ENCODE data around the gene UBR4. TPM values are rescaled to one million over a fixed set of nuclear protein-coding genes. Genes with fewer than 3 reads are reported as not detected.
A peak's percentile ranks its signal among the peaks of the same experiment; 100 is the strongest.
"Not testable (repeated sequence)": the region's sequence is repeated elsewhere in the genome, so short reads cannot be mapped to it uniquely, and the experiment has no call there.

The UBR4 gene
- total RNA-seq, 3 donors from 2014 or later: 114 to 145 (median 140) TPM

DNA sequence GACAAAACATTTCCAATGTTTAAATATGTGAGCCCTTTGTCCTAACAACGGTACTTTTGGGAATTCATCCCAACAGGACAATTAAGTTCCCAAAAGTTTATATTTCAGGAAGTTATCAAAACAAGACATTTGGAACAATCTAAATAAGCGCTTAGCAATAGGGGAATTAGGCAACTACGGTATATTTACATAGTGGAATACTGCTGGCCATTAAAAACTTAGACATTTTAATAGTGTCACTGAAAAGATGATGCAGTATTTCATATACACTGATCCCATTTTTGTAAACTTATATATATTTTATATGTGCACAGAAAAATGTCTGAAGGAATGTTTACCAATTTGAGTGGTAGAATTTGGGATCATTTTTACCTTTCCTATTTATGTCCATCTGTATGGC lies 20.8 kb downstream of the UBR4 start:
- DNase-seq (ENCODE audit: low spot score in 2 of 2): no peak
- intact Hi-C loops (cut with DNase I; ENCODE audit: low total_unique reads): no loop called here
- peaks cover 11% of the 10 kb centered on the region for H3K36me3 ChIP-seq
- H3K27ac ChIP-seq: no peak overlapping the region
- H3K9me3 ChIP-seq: no peaks in the 10 kb centered on the region
- no peak overlapping the region for H3K4me3 ChIP-seq
- no peaks in the 10 kb centered on the region for H3K27me3 ChIP-seq
- TF ChIP-seq CTCF (IDR thresholded peaks at IDR 0.05): no peak
- no peak for TF ChIP-seq POLR2A (IDR thresholded peaks at IDR 0.05)
- no peak for TF ChIP-seq POLR2AphosphoS5 (IDR thresholded peaks at IDR 0.05)
- no peaks in the 10 kb centered on the region for H3K4me1 ChIP-seq

- H3K4me3 ChIP-seq: no peak overlapping the region
- no peaks in the 10 kb centered on the region for H3K27me3 ChIP-seq
- H3K9me3 ChIP-seq: no peaks in the 10 kb centered on the region
- no peak for DNase-seq (ENCODE audit: low spot score in 2 of 2)
- TF ChIP-seq CTCF (IDR thresholded peaks at IDR 0.05) (no peak), POLR2AphosphoS5 (IDR thresholded peaks at IDR 0.05) (no peak), POLR2A (IDR thresholded peaks at IDR 0.05) (no peak)
- intact Hi-C loops (cut with DNase I; ENCODE audit: low total_unique reads): no loop called here
- no peaks in the 10 kb centered on the region for H3K4me1 ChIP-seq
- H3K36me3 ChIP-seq: peaks cover 11% of the 10 kb centered on the region
- H3K27ac ChIP-seq: no peak overlapping the region
These were observed 22.2 kb downstream of the UBR4 start for GRCh38 chr1:19187852-19188251.

GRCh38 chr1:19186001-19186400 lies 24.1 kb downstream of the UBR4 start:
- TF ChIP-seq POLR2A (IDR thresholded peaks at IDR 0.05) (no peak), POLR2AphosphoS5 (IDR thresholded peaks at IDR 0.05) (no peak), CTCF (IDR thresholded peaks at IDR 0.05) (no peak)
- Histone ChIP-seq H3K27ac (no peak overlapping the region), H3K27me3 (no peaks in the 10 kb centered on the region), H3K36me3 (peaks cover 15% of the 10 kb centered on the region), H3K4me3 (no peak overlapping the region), H3K9me3 (no peaks in the 10 kb centered on the region), H3K4me1 (no peaks in the 10 kb centered on the region)
- DNase-seq (ENCODE audit: low spot score in 2 of 2): no peak
- intact Hi-C loops (cut with DNase I; ENCODE audit: low total_unique reads): no loop called here

- Histone ChIP-seq H3K36me3 (peaks cover 17% of the 10 kb centered on the region), H3K9me3 (no peaks in the 10 kb centered on the region), H3K4me1 (no peaks in the 10 kb centered on the region), H3K4me3 (no peak overlapping the region), H3K27me3 (no peaks in the 10 kb centered on the region), H3K27ac (no peak overlapping the region)
- DNase-seq (ENCODE audit: low spot score in 2 of 2): no peak
- no peak for TF ChIP-seq POLR2A (IDR thresholded peaks at IDR 0.05)
- TF ChIP-seq POLR2AphosphoS5 (IDR thresholded peaks at IDR 0.05): no peak
- TF ChIP-seq CTCF (IDR thresholded peaks at IDR 0.05): no peak
- intact Hi-C loops (cut with DNase I; ENCODE audit: low total_unique reads): no loop called here
These were observed 27.8 kb downstream of the UBR4 start for GRCh38 chr1:19182223-19182622.

DNA sequence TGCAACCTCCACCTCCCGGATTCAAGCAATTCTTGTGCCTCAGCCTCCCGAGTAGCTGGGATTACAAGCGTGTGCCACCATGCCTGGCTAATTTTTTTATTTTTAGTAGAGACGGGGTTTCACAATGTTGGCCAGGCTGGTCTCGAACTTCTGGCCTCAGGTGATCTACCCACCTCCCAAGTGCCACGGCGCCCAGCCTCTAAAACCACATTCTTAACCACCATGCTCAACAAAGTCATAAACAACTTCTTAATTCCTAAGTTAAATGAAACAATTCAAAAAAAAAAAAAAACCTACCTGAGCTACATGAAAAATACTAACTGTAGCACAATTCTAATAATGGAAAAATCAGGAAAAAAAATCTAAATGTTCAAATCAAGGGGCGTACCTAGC lies 29.8 kb downstream of the UBR4 start:
- H3K9me3 ChIP-seq; H3K4me3 ChIP-seq; intact Hi-C loops (cut with DNase I; ENCODE audit: low total_unique reads); DNase-seq (ENCODE audit: low spot score in 2 of 2); H3K4me1 ChIP-seq; H3K27me3 ChIP-seq; H3K27ac ChIP-seq: not testable (repeated sequence)
- peaks cover 12% of the 10 kb centered on the region for H3K36me3 ChIP-seq

DNA sequence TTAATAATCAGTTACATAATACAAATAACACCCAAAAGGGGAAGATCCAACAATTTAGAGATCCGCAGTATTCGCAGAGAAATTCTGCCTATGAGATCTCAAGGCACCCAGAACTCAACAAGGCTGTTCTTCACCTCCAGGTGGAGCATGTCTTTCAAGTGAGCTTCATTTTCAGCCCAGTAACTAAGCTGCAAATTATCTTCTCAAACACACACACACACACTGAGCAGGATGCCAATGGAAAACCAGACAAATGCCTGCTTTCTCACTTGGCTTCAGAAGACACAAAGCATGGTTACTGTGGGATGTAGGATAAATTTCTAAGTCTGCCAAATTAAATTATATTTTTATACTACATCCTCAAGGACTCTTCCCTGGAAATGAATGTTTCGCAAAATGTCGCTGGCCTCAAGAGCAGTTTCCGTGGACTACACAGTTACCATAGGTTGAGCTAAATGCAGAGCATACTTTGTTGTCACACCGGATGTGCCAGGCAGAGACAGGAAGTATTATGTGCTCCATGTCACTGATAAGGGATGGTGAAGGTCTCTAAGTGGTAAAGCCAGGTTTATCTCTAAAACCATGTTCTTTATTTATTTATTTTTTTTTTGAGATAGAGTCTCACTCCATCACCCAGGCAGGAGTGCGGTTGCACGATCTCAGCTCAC lies 30.3 kb downstream of the UBR4 start:
- DNase-seq (ENCODE audit: low spot score in 2 of 2): no peak
- H3K27ac ChIP-seq: no peak overlapping the region
- H3K4me1 ChIP-seq: no peaks in the 10 kb centered on the region
- no peaks in the 10 kb centered on the region for H3K27me3 ChIP-seq
- no peak overlapping the region for H3K4me3 ChIP-seq
- no peaks in the 10 kb centered on the region for H3K9me3 ChIP-seq
- TF ChIP-seq CTCF (IDR thresholded peaks at IDR 0.05) (peak in 2 of 3 donors; percentile 15 to 35), POLR2AphosphoS5 (IDR thresholded peaks at IDR 0.05) (no peak)
- H3K36me3 ChIP-seq: peaks cover 12% of the 10 kb centered on the region
- intact Hi-C loops (cut with DNase I; ENCODE audit: low total_unique reads): no loop called here
